ENCODE data around the gene SPINK7. TPM values are rescaled to one million over a fixed set of nuclear protein-coding genes. Genes with fewer than 3 reads are reported as not detected.

Gene SPINK7
- total RNA-seq, 1 experiment from 2014 or later = not detected

GRCh38 chr5:148335259-148335658, 23.0 kb downstream of the SPINK7 start, which contains the start of gene SPINK9:
TSS of gene SPINK9 (plus strand) at chr5:148335559. CDS start at chr5:148335614, 55 bp downstream.
- H3K9me3 ChIP-seq = no peaks in the 10 kb centered on the region
- no peak within 1 kb of the TSS for H3K4me3 ChIP-seq
- H3K36me3 ChIP-seq = no peaks in the 10 kb centered on the region
- no peaks in the 10 kb centered on the region for H3K27me3 ChIP-seq
- no peak for DNase-seq

GRCh38 chr5:148336704-148337435, 24.6 kb downstream of the SPINK7 start:
- DNase-seq = no peak
- no peak overlapping the region for H3K4me3 ChIP-seq
- H3K9me3 ChIP-seq = no peaks in the 10 kb centered on the region
- H3K36me3 ChIP-seq = no peaks in the 10 kb centered on the region
- H3K27me3 ChIP-seq = no peaks in the 10 kb centered on the region

- Histone ChIP-seq H3K27me3 (no peaks in the 10 kb centered on the region), H3K4me3 (no peak overlapping the region), H3K9me3 (no peaks in the 10 kb centered on the region), H3K36me3 (no peaks in the 10 kb centered on the region)
- no peak for DNase-seq
These were observed 30.3 kb downstream of the SPINK7 start for GRCh38 chr5:148342371-148343045.

- H3K36me3 ChIP-seq = no peaks in the 10 kb centered on the region
- H3K27me3 ChIP-seq = no peaks in the 10 kb centered on the region
- no peak overlapping the region for H3K4me3 ChIP-seq
- peak; percentile 66 for DNase-seq
- no peaks in the 10 kb centered on the region for H3K9me3 ChIP-seq
These were observed 30.8 kb downstream of the SPINK7 start for GRCh38 chr5:148343046-148343407.

GRCh38 chr5:148343603-148344487, 31.6 kb downstream of the SPINK7 start:
- H3K36me3 ChIP-seq = no peaks in the 10 kb centered on the region
- H3K4me3 ChIP-seq = no peak overlapping the region
- H3K9me3 ChIP-seq = no peaks in the 10 kb centered on the region
- DNase-seq = no peak
- no peaks in the 10 kb centered on the region for H3K27me3 ChIP-seq

- no peaks in the 10 kb centered on the region for H3K36me3 ChIP-seq
- H3K9me3 ChIP-seq = no peaks in the 10 kb centered on the region
- DNase-seq = no peak
- H3K27me3 ChIP-seq = no peaks in the 10 kb centered on the region
- H3K4me3 ChIP-seq = no peak overlapping the region
These were observed 35.5 kb downstream of the SPINK7 start for GRCh38 chr5:148347706-148348105.

GRCh38 chr5:148352696-148353095, 40.5 kb downstream of the SPINK7 start:
- DNase-seq = no peak
- H3K27me3 ChIP-seq = no peaks in the 10 kb centered on the region
- no peak overlapping the region for H3K4me3 ChIP-seq
- no peaks in the 10 kb centered on the region for H3K9me3 ChIP-seq
- H3K36me3 ChIP-seq = no peaks in the 10 kb centered on the region

GRCh38 chr5:148353634-148354033, 41.4 kb downstream of the SPINK7 start:
- DNase-seq = no peak
- H3K36me3 ChIP-seq = no peaks in the 10 kb centered on the region
- H3K4me3 ChIP-seq = no peak overlapping the region
- H3K9me3 ChIP-seq = no peaks in the 10 kb centered on the region
- no peaks in the 10 kb centered on the region for H3K27me3 ChIP-seq

GRCh38 chr5:148364343-148364742, 52.1 kb downstream of the SPINK7 start:
- Histone ChIP-seq H3K36me3 (no peaks in the 10 kb centered on the region), H3K4me3 (no peak overlapping the region), H3K9me3 (peaks cover 12% of the 10 kb centered on the region), H3K27me3 (no peaks in the 10 kb centered on the region)
- DNase-seq = no peak

Other genes starting within 250 kb of the SPINK7 start
- gene SPINK5, start 248.4 kb upstream of the SPINK7 start, total RNA-seq (2014; rRNA removed; shearing (Covaris generic); ENCODE audit: low replicate concordance) = not detected in 2 replicates
- not detected in 2 replicates for gene SPINK14, start 143.9 kb upstream of the SPINK7 start, total RNA-seq (2014; rRNA removed; shearing (Covaris generic); ENCODE audit: low replicate concordance)
- not detected in 2 replicates for gene SPINK6, start 109.4 kb upstream of the SPINK7 start, total RNA-seq (2014; rRNA removed; shearing (Covaris generic); ENCODE audit: low replicate concordance)
- not detected in 2 replicates for gene MARCOL, start 73.9 kb upstream of the SPINK7 start, total RNA-seq (2014; rRNA removed; shearing (Covaris generic); ENCODE audit: low replicate concordance)
- gene SPINK13, start 43.6 kb upstream of the SPINK7 start, total RNA-seq (2014; rRNA removed; shearing (Covaris generic); ENCODE audit: low replicate concordance) = 0.30 TPM in 1 of 2 replicates, not detected in the other
- gene SPINK9, start 23.1 kb downstream of the SPINK7 start, total RNA-seq (2014; rRNA removed; shearing (Covaris generic); ENCODE audit: low replicate concordance) = not detected in 2 replicates
- 29.4 and 52.7 TPM in 2 replicates for gene FBXO38, start 71.5 kb downstream of the SPINK7 start, total RNA-seq (2014; rRNA removed; shearing (Covaris generic); ENCODE audit: low replicate concordance)

All from MG63 (cell line).